NB4 (cell line): Measurements from ENCODE around the gene SLC2A1.

ENCODE experiments used
- DNase-seq: peaks from one replicate; pipeline ENCODE4 v3.0.0; 2010; ENCODE audit warnings: low read depth
- H3K4me3 ChIP-seq: one replicate; pipeline ENCODE4 v1.5.1; 2011; ENCODE audit warnings: mild to moderate bottlenecking, low read depth, low read length, moderate library complexity
- CTCF ChIP-seq: IDR thresholded peaks from one replicate; pipeline ENCODE4 v1.5.1; 2012; ENCODE audit warnings: low read depth, low read length
- MYC ChIP-seq: IDR thresholded peaks from 2 replicates; pipeline ENCODE4 v1.6.1; 2011; ENCODE audit warnings: low read depth, low read length
- POLR2A ChIP-seq: IDR thresholded peaks from 2 replicates; pipeline ENCODE4 v1.6.1; 2011; ENCODE audit warnings: mild to moderate bottlenecking; ENCODE audit not compliant: insufficient read length; ENCODE audit errors: extremely low read depth
- TF ChIP-seq, protein P1 (sequence below): IDR thresholded peaks from 2 replicates; pipeline ENCODE4 v1.6.1; 2011; ENCODE audit warnings: low read depth, low read length

Gene SLC2A1

DNA sequence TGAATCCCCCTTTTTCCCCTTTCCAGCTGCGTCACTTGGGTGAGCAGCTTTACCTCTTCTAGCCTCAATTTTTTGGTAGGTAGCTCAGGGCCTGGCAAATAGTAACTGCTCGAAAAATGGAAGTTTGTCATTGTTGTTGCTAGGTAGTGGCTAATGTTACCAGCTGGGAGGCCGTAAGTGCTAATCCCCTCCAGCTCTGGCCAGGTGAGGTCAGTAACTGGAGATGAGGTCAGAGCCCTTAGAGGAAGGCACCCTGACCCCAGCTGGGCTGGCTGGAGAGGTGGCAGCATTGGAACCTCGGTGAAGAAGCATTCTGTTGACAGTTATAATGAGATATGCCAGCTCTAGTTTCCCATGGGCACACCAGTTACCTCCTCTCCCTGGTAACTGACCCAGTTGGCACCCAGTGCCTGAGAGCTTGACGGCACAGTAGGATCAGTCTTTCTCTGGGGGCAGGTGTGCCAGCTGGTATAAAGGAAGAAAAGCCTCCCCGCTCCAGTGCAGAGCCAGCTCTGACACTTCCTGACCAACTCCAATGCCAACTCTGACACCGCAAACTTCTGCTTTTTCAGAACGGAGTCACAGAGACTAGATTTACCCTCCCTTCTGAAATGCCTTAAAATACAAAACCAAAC, 35.0 kb upstream of the SLC2A1 start:
- peak; percentile 68 for DNase-seq
- TF ChIP-seq MYC (no peak), POLR2A (no peak), CTCF (no peak)
- TF ChIP-seq, protein P1, sequence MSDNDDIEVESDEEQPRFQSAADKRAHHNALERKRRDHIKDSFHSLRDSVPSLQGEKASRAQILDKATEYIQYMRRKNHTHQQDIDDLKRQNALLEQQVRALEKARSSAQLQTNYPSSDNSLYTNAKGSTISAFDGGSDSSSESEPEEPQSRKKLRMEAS = no peak
- H3K4me3 ChIP-seq = no peak overlapping the region

DNA sequence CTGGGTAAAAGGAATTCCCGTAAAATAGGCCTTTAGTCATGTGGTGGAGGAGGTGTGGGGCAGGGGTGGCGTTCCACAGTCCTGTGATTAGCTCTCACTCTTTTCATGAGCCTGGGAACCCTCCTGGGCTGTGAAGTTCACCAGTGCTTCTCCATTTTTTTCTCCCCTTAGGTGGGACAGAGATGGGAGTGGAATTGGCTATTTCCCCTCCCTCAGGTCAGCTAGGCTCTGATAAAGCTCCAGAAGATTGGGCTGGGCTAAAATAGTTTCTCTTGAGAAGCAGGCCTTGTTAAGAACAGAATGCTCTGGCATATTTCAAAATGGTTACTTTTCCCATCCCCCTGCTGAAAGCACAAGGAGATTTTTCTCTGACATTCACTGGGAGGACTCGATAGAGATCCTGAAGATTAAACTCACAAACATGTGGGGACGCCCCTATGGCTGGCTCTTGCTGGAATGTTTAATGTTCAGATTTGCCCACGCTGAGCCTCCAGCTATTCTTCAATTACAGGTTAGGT, 33.4 kb upstream of the SLC2A1 start:
- no peak for DNase-seq
- TF ChIP-seq MYC (no peak), CTCF (no peak), POLR2A (no peak)
- TF ChIP-seq, protein P1 = no peak
- H3K4me3 ChIP-seq = no peak overlapping the region

- no peak for DNase-seq
- no peak for TF ChIP-seq MYC
- no peak for TF ChIP-seq POLR2A
- no peak for TF ChIP-seq CTCF
- H3K4me3 ChIP-seq = no peak overlapping the region
These were observed 32.2 kb upstream of the SLC2A1 start for GRCh38 chr1:42990757-42991346.

GRCh38 chr1:42983693-42984092, 25.0 kb upstream of the SLC2A1 start:
- TF ChIP-seq, protein P1 = no peak
- TF ChIP-seq MYC = no peak
- TF ChIP-seq CTCF = no peak
- TF ChIP-seq POLR2A = no peak
- no peak for DNase-seq
- H3K4me3 ChIP-seq = no peak overlapping the region

DNA sequence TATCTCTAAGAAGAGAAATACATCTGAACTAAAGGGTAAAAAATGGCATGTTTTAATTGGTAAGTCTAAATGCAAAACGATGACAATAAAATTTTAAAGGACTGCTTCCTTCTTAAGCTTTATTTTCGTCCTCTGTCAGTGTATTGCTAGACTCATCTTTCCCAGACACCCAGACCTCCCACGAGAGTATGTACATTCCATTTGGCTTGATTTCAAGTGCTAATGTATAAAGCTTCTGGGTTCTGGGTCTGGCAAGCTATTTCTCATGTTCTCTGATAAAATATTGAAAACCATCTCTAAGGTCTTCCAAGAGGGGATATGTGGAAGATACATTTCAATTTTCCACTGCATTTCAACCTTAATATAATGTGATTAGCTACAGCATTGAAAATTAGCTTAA, 24.6 kb upstream of the SLC2A1 start:
- DNase-seq = no peak
- no peak overlapping the region for H3K4me3 ChIP-seq
- no peak for TF ChIP-seq MYC
- TF ChIP-seq, protein P1 = no peak
- no peak for TF ChIP-seq CTCF
- TF ChIP-seq POLR2A = no peak
